IMR-90 (cell line): Measurements from ENCODE around the gene GALNT9. TPM values are rescaled to one million over a fixed set of nuclear protein-coding genes. Genes with fewer than 3 reads are reported as not detected.

Experiments used
- ATAC-seq: fragments of 200-7000 bp; cut with Tn5 transposase; 2 replicates; pipeline ENCODE4 v1.9.1; 2020; ENCODE audit warnings: low read depth, mild to moderate bottlenecking, moderate library complexity
- BruUV-seq: library from RNA; stranded (reverse); fragments of 400-500 nt; replicated peaks from 2 replicates; lab custom pipeline; 2021; lab: Mats Ljungman, UMichigan
- CTCF ChIA-PET: fragments of 300-600 bp; formaldehyde crosslinking; extraction: SDS; loops from one replicate; lab custom pipeline; 2021; ENCODE audit warnings: antibody characterized with exemption; lab: Yijun Ruan, JAX
- POLR2A ChIA-PET: fragments of 300-600 bp; sonication (Branson Sonifier 250); formaldehyde crosslinking; loops from one replicate; lab custom pipeline; 2022; ENCODE audit warnings: antibody characterized with exemption; ENCODE audit not compliant: unreplicated experiment; lab: Charles Lee
- DNase-seq: peaks from one replicate; pipeline ENCODE4 v3.0.0; 2013
- H2AFZ ChIP-seq: replicated peaks from 2 replicates; pipeline ENCODE3; 2013; ENCODE audit warnings: low read length, mild to moderate bottlenecking; ENCODE audit not compliant: poor library complexity
- H2AK5ac ChIP-seq: 2 replicates; pipeline ENCODE4 v1.6.1; 2013; ENCODE audit warnings: low read depth, low read length, inconsistent platforms
- H2AK9ac ChIP-seq: replicated peaks from 2 replicates; pipeline ENCODE3; 2013; ENCODE audit warnings: mild to moderate bottlenecking, low read depth, low read length, moderate library complexity; ENCODE audit not compliant: poor library complexity
- H2BK120ac ChIP-seq: 2 replicates; pipeline ENCODE4 v1.6.1; 2013; ENCODE audit warnings: low read depth, low read length, inconsistent platforms
- H2BK15ac ChIP-seq: 3 replicates; pipeline ENCODE4 v1.6.1; 2013; ENCODE audit warnings: low read depth, low read length, inconsistent platforms
- H2BK20ac ChIP-seq: 2 replicates; pipeline ENCODE4 v1.6.1; 2013; ENCODE audit warnings: low read depth, mild to moderate bottlenecking, inconsistent platforms, low read length, moderate library complexity
- H2BK5ac ChIP-seq: 2 replicates; pipeline ENCODE4 v1.6.1; 2013; ENCODE audit warnings: mild to moderate bottlenecking, low read depth, low read length, inconsistent platforms; ENCODE audit not compliant: poor library complexity, severe bottlenecking
- H3K14ac ChIP-seq: replicated peaks from 2 replicates; pipeline ENCODE4 v1.6.1; 2013; ENCODE audit warnings: low read depth, low read length, inconsistent platforms
- H3K18ac ChIP-seq: 2 replicates; pipeline ENCODE4 v1.6.1; 2013; ENCODE audit warnings: low read depth, low read length, control low read depth
- H3K23ac ChIP-seq: 2 replicates; pipeline ENCODE4 v1.6.1; 2013; ENCODE audit warnings: low read depth, low read length, inconsistent platforms
- H3K27ac ChIP-seq: 2 replicates; pipeline ENCODE4 v1.5.1; 2013; ENCODE audit warnings: mild to moderate bottlenecking, control low read depth, low read length; ENCODE audit not compliant: insufficient read depth
- H3K27me3 ChIP-seq: 2 replicates; pipeline ENCODE4 v1.6.1; 2013; ENCODE audit warnings: low read length; ENCODE audit not compliant: control insufficient read depth, insufficient read depth
- H3K36me3 ChIP-seq: 2 replicates; pipeline ENCODE4 v1.6.1; 2013; ENCODE audit warnings: low read length, mixed read lengths; ENCODE audit not compliant: control insufficient read depth, insufficient read depth
- H3K4ac ChIP-seq: 2 replicates; pipeline ENCODE4 v1.6.1; 2013; ENCODE audit warnings: low read depth, low read length, inconsistent platforms
- H3K4me1 ChIP-seq: 2 replicates; pipeline ENCODE4 v1.6.1; 2013; ENCODE audit warnings: low read length, mixed read lengths; ENCODE audit not compliant: control insufficient read depth, insufficient read depth
- H3K4me2 ChIP-seq: 2 replicates; pipeline ENCODE4 v1.6.1; 2013; ENCODE audit warnings: low read depth, mild to moderate bottlenecking, control low read depth, low read length, moderate library complexity
- H3K4me3 ChIP-seq: 2 replicates; pipeline ENCODE4 v1.5.1; 2013; ENCODE audit warnings: low read depth, mild to moderate bottlenecking, control low read depth, low read length, moderate library complexity; ENCODE audit not compliant: insufficient read depth
- H3K56ac ChIP-seq: 2 replicates; pipeline ENCODE4 v1.6.1; 2013; ENCODE audit warnings: low read length, inconsistent platforms; ENCODE audit not compliant: insufficient read depth; ENCODE audit errors: extremely low read depth
- H3K79me1 ChIP-seq, 2 experiments: 2 replicates each; pipeline ENCODE4 v1.6.1; 2013; ENCODE audit warnings: low read length in 2 of 2, inconsistent platforms in 1 of 2, low read depth in 1 of 2
- H3K9ac ChIP-seq: 2 replicates; pipeline ENCODE4 v1.6.1; 2013; ENCODE audit warnings: low read depth, low read length, control low read depth
- H3K9me1 ChIP-seq: 2 replicates; pipeline ENCODE4 v1.6.1; 2013; ENCODE audit warnings: low read length, inconsistent platforms; ENCODE audit not compliant: insufficient read depth
- H3K9me3 ChIP-seq: 2 replicates; pipeline ENCODE4 v1.6.1; 2013; ENCODE audit warnings: low read length; ENCODE audit not compliant: control insufficient read depth, insufficient read depth
- H4K20me1 ChIP-seq: 2 replicates; pipeline ENCODE4 v1.6.1; 2013; ENCODE audit warnings: low read length, inconsistent platforms; ENCODE audit not compliant: insufficient read depth
- H4K5ac ChIP-seq: 2 replicates; pipeline ENCODE4 v1.6.1; 2013; ENCODE audit warnings: mild to moderate bottlenecking, low read depth, low read length, control low read depth
- H4K8ac ChIP-seq, 2 experiments: 2 replicates each; pipeline ENCODE4 v1.6.1; 2013; ENCODE audit warnings: low read depth in 2 of 2, low read length in 2 of 2, control low read depth in 1 of 2, inconsistent platforms in 1 of 2
- H4K91ac ChIP-seq: 2 replicates; pipeline ENCODE4 v1.6.1; 2013; ENCODE audit warnings: low read depth, low read length, inconsistent platforms; ENCODE audit not compliant: insufficient read depth
- BHLHE40 ChIP-seq: fragments of 150-350 bp; IDR thresholded peaks from 2 replicates; pipeline ENCODE4 v1.6.1; 2016; ENCODE audit warnings: mild to moderate bottlenecking, low read depth, low read length
- CEBPB ChIP-seq: IDR thresholded peaks from 2 replicates; pipeline ENCODE4 v1.6.1; 2012; ENCODE audit warnings: low read depth, low read length, improper control_type of control experiment
- CHD1 ChIP-seq: IDR thresholded peaks from 2 replicates; pipeline ENCODE4 v1.6.1; 2012; ENCODE audit warnings: low read depth, low read length, improper control_type of control experiment
- CTCF ChIP-seq: conservative IDR thresholded peaks from 2 replicates; pipeline ENCODE4 v1.5.1; 2012; ENCODE audit warnings: mild to moderate bottlenecking, low read depth, low read length, improper control_type of control experiment
- ELK1 ChIP-seq: fragments of 150-350 bp; IDR thresholded peaks from 2 replicates; pipeline ENCODE4 v1.6.1; 2016; ENCODE audit warnings: low read depth, mild to moderate bottlenecking, low read length, moderate library complexity, borderline replicate concordance
- FOS ChIP-seq: fragments of 150-350 bp; IDR thresholded peaks from 2 replicates; pipeline ENCODE4 v1.6.1; 2016; ENCODE audit warnings: low read depth, low read length
- MAFK ChIP-seq: IDR thresholded peaks from 2 replicates; pipeline ENCODE4 v1.6.1; 2012; ENCODE audit warnings: low read depth, low read length, improper control_type of control experiment
- MAZ ChIP-seq: IDR thresholded peaks from 2 replicates; pipeline ENCODE4 v1.6.1; 2012; ENCODE audit warnings: low read depth, mild to moderate bottlenecking, low read length, improper control_type of control experiment, moderate library complexity, borderline replicate concordance
- MXI1 ChIP-seq: IDR thresholded peaks from 2 replicates; pipeline ENCODE4 v1.6.1; 2012; ENCODE audit warnings: low read depth, mild to moderate bottlenecking, low read length, moderate library complexity, borderline replicate concordance
- POLR2A ChIP-seq: IDR thresholded peaks from 2 replicates; pipeline ENCODE4 v1.6.1; 2012; ENCODE audit warnings: mild to moderate bottlenecking, low read depth, low read length
- RAD21 ChIP-seq: IDR thresholded peaks from 2 replicates; pipeline ENCODE4 v1.6.1; 2012; ENCODE audit warnings: low read length, improper control_type of control experiment
- RCOR1 ChIP-seq: IDR thresholded peaks from 2 replicates; pipeline ENCODE4 v1.6.1; 2012; ENCODE audit warnings: mild to moderate bottlenecking, low read length, improper control_type of control experiment; ENCODE audit not compliant: insufficient replicate concordance
- RFX5 ChIP-seq: IDR thresholded peaks from 2 replicates; pipeline ENCODE4 v1.8.0; 2012; ENCODE audit warnings: low read depth, mild to moderate bottlenecking, low read length, moderate library complexity
- SMC3 ChIP-seq: fragments of 150-350 bp; IDR thresholded peaks from 2 replicates; pipeline ENCODE4 v1.6.1; 2016; ENCODE audit warnings: low read depth, mild to moderate bottlenecking, antibody characterized with exemption, low read length, moderate library complexity
- USF2 ChIP-seq: fragments of 150-350 bp; IDR thresholded peaks from 2 replicates; pipeline ENCODE4 v1.6.1; 2017; ENCODE audit warnings: mild to moderate bottlenecking, antibody characterized with exemption, low read length, low read depth
- WGBS, 2 experiments: methylation state at CpG; one replicate each; pipeline versions ENCODE4 v1.1.5 to v1.1.7; 2013; ENCODE audit warnings: missing lambda C conversion rate in 2 of 2; ENCODE audit not compliant: insufficient read length in 1 of 2; ENCODE audit errors: extremely low coverage in 2 of 2; 5-methylcytosine and 5-hydroxymethylcytosine counted together
- dilution Hi-C: fragments of 300-500 bp; cut with HindIII; formaldehyde crosslinking; loops from one replicate; pipeline ENCODE4 v1.14.3; 2018; ENCODE audit warnings: low sequenced_read_pairs; ENCODE audit not compliant: unreplicated experiment
- in situ Hi-C: fragments of 300-500 bp; cut with MboI; formaldehyde crosslinking; loops from 3 replicates; pipeline ENCODE4 v1.14.3; 2019; ENCODE audit warnings: low sequenced_read_pairs, inconsistent platforms, mixed read lengths
- intact Hi-C: fragments of 100-400 bp; cut with micrococcal nuclease; formaldehyde crosslinking; loops from 2 replicates; pipeline ENCODE4 v1.10.0; 2022
- polyA plus RNA-seq, 3 experiments: library from polyadenylated mRNA; depleted of rRNA; stranded (reverse); fragments of >200 nt; gene quantifications; 2 replicates each; pipeline ENCODE4 v1.2.3, GENCODE V29; 2012; ENCODE audit warnings: low replicate concordance in 1 of 3
- total RNA-seq: library from RNA; depleted of rRNA; stranded (reverse); fragments of >200 nt; gene quantifications from 2 replicates; pipeline ENCODE4 v1.2.3, GENCODE V29; 2012

Gene GALNT9
- total and polyA plus RNA-seq, 2 of the 4 experiments (the other 2 are of a cell fraction), result under 0.01 to 0.12 TPM

- CTCF ChIA-PET, result no interaction called here
- POLR2A ChIA-PET, result no interaction called here
- Histone ChIP-seq H2BK20ac (no peak overlapping the region), H3K4me1 (no peaks in the 10 kb centered on the region), H3K36me3 (no peaks in the 10 kb centered on the region), H2AK5ac (no peak overlapping the region), H3K4me3 (no peak overlapping the region), H3K9ac (no peak overlapping the region), H4K5ac (no peak overlapping the region), H2BK15ac (no peak overlapping the region), H3K23ac (no peak overlapping the region), H4K91ac (no peak overlapping the region), H3K18ac (no peak overlapping the region), H4K20me1 (no peaks in the 10 kb centered on the region), H3K9me3 (no peaks in the 10 kb centered on the region), H4K8ac (no peak overlapping the region), H2AFZ (no peak overlapping the region), H3K4ac (no peak overlapping the region), H3K79me1 (no peaks in the 10 kb centered on the region), H3K4me2 (no peak overlapping the region), H3K14ac (no peak overlapping the region), H2BK5ac (no peak overlapping the region), H3K27me3 (peaks cover 18% of the 10 kb centered on the region; the same call in 1 of the 2 replicates), H2AK9ac (no peak overlapping the region), H3K56ac (no peak overlapping the region), H2BK120ac (no peak overlapping the region), H3K9me1 (no peaks in the 10 kb centered on the region), H3K27ac (no peak overlapping the region)
- dilution Hi-C loops (no loop called here), in situ Hi-C loops (no loop called here), intact Hi-C loops (no loop called here)
- DNase-seq, result no peak
- no peak for ATAC-seq
- BruUV-seq, result no TSS peak
- WGBS, 2 experiments, result 87% methylated on average over 6 of the region's 23 CpGs; no CpG with 5 or more reads in 1 of the 2 experiments
- TF ChIP-seq MXI1 (no peak), USF2 (no peak), CEBPB (no peak), RCOR1 (no peak), MAFK (no peak), MAZ (no peak), BHLHE40 (no peak), ELK1 (no peak), RFX5 (no peak), RAD21 (no peak), CHD1 (no peak), CTCF (no peak), POLR2A (no peak), SMC3 (no peak), FOS (no peak)
These were observed 47.1 kb downstream of the GALNT9 start for GRCh38 chr12:132282031-132282949.
